Activated CD8-positive, alpha-beta T cell treated with anti-CD3 and anti-CD28 coated beads for 36 hours (primary cell): ENCODE results near the gene ENPP1. TPM values are rescaled to one million over a fixed set of nuclear protein-coding genes. Genes with fewer than 3 reads are reported as not detected.

Experiments
- ATAC-seq: fragments of 200-7000 bp; cut with Tn5 transposase; one replicate; pipeline ENCODE4 v1.10.0; 2021; ENCODE audit warnings: mild to moderate bottlenecking, moderate library complexity
- CTCF ChIA-PET: fragments of 350-600 bp; sonication (Branson Sonifier 250); formaldehyde crosslinking; loops from one replicate; lab custom pipeline; 2021; ENCODE audit warnings: antibody characterized with exemption; lab: Charles Lee
- POLR2A ChIA-PET: fragments of 350-600 bp; sonication (Branson Sonifier 250); formaldehyde crosslinking; loops from one replicate; lab custom pipeline; 2021; ENCODE audit warnings: antibody characterized with exemption; lab: Charles Lee
- DNase-seq: peaks from one replicate; pipeline ENCODE4 v3.0.0-alpha.2; 2020
- H3K27ac Mint-ChIP-seq: one replicate; pipeline ENCODE4 v1.8.0; 2021; ENCODE audit warnings: mild to moderate bottlenecking, mixed read lengths
- H3K27me3 Mint-ChIP-seq: one replicate; pipeline ENCODE4 v1.8.0; 2021; ENCODE audit warnings: mixed read lengths
- H3K36me3 Mint-ChIP-seq: one replicate; pipeline ENCODE4 v1.8.0; 2021; ENCODE audit warnings: low read depth, mixed read lengths
- H3K4me1 Mint-ChIP-seq: one replicate; pipeline ENCODE4 v1.8.0; 2021; ENCODE audit warnings: low read depth, mixed read lengths
- H3K4me3 Mint-ChIP-seq: one replicate; pipeline ENCODE4 v1.8.0; 2021; ENCODE audit warnings: mild to moderate bottlenecking, moderate library complexity, mixed read lengths
- H3K9me3 Mint-ChIP-seq: one replicate; pipeline ENCODE4 v1.8.0; 2021; ENCODE audit warnings: mixed read lengths
- CTCF ChIP-seq: fragments of 200-600 bp; IDR thresholded peaks from one replicate; pipeline ENCODE4 v1.8.0; 2022; ENCODE audit warnings: antibody characterized with exemption, mild to moderate bottlenecking
- intact Hi-C: fragments of 100-400 bp; cut with micrococcal nuclease; formaldehyde crosslinking; loops from one replicate; pipeline ENCODE4 v1.10.0; 2022
- total RNA-seq, 2 experiments: library from RNA; stranded (reverse); gene quantifications; one replicate each; pipeline ENCODE4 v1.2.3, GENCODE V29; 2021

Gene ENPP1
- total RNA-seq, 2 experiments from 2014 or later = 0.20 to 0.27 TPM

GRCh38 chr6:131823276-131823902 is 15.6 kb downstream of the ENPP1 start:
- no peaks in the 10 kb centered on the region for H3K4me1 Mint-ChIP-seq
- ChIA-PET CTCF (no interaction called here), POLR2A (no interaction called here)
- no peak for DNase-seq
- H3K27ac Mint-ChIP-seq = no peak overlapping the region
- ATAC-seq = no peak
- no peak overlapping the region for H3K4me3 Mint-ChIP-seq
- no peak for TF ChIP-seq CTCF
- intact Hi-C loops = no loop called here
- H3K9me3 Mint-ChIP-seq = no peaks in the 10 kb centered on the region
- peaks cover 23% of the 10 kb centered on the region for H3K27me3 Mint-ChIP-seq
- no peaks in the 10 kb centered on the region for H3K36me3 Mint-ChIP-seq

GRCh38 chr6:131825946-131826345 is 18.1 kb downstream of the ENPP1 start:
- Mint-ChIP-seq H3K27ac (no peak overlapping the region), H3K9me3 (no peaks in the 10 kb centered on the region), H3K4me1 (no peaks in the 10 kb centered on the region), H3K36me3 (no peaks in the 10 kb centered on the region), H3K27me3 (peaks cover 14% of the 10 kb centered on the region), H3K4me3 (no peak overlapping the region)
- ChIA-PET CTCF (no interaction called here), POLR2A (no interaction called here)
- DNase-seq (no peak), ATAC-seq (no peak)
- intact Hi-C loops = no loop called here
- TF ChIP-seq CTCF = no peak

- H3K36me3 Mint-ChIP-seq = no peaks in the 10 kb centered on the region
- ATAC-seq (no peak), DNase-seq (no peak)
- H3K27ac Mint-ChIP-seq = no peak overlapping the region
- no peaks in the 10 kb centered on the region for H3K4me1 Mint-ChIP-seq
- no peak for TF ChIP-seq CTCF
- peaks cover 14% of the 10 kb centered on the region for H3K27me3 Mint-ChIP-seq
- POLR2A ChIA-PET = no interaction called here
- no peaks in the 10 kb centered on the region for H3K9me3 Mint-ChIP-seq
- intact Hi-C loops = no loop called here
- CTCF ChIA-PET = no interaction called here
- no peak overlapping the region for H3K4me3 Mint-ChIP-seq
Measured at GRCh38 chr6:131828080-131828479, 20.3 kb downstream of the ENPP1 start.

- DNase-seq = no peak
- Mint-ChIP-seq H3K27ac (no peak overlapping the region), H3K4me1 (no peaks in the 10 kb centered on the region), H3K9me3 (no peaks in the 10 kb centered on the region), H3K36me3 (no peaks in the 10 kb centered on the region), H3K27me3 (peaks cover 12% of the 10 kb centered on the region), H3K4me3 (no peak overlapping the region)
- no peak for TF ChIP-seq CTCF
- ChIA-PET POLR2A (no interaction called here), CTCF (no interaction called here)
- no peak for ATAC-seq
- intact Hi-C loops = no loop called here
Measured at GRCh38 chr6:131828951-131829350, 21.1 kb downstream of the ENPP1 start.

- Mint-ChIP-seq H3K9me3 (no peaks in the 10 kb centered on the region), H3K4me1 (no peaks in the 10 kb centered on the region), H3K27me3 (peaks cover 11% of the 10 kb centered on the region), H3K27ac (no peak overlapping the region), H3K36me3 (no peaks in the 10 kb centered on the region), H3K4me3 (no peak overlapping the region)
- ATAC-seq = no peak
- POLR2A ChIA-PET = no interaction called here
- intact Hi-C loops = no loop called here
- CTCF ChIA-PET = no interaction called here
- TF ChIP-seq CTCF = no peak
- no peak for DNase-seq
Measured at GRCh38 chr6:131831392-131831791, 23.6 kb downstream of the ENPP1 start.
